Measurements from ENCODE around the gene SVOPL.

Gene SVOPL

GRCh38 chr7:138661069-138661635 lies 40.0 kb downstream of the SVOPL start:
- Histone ChIP-seq H3K9me3 (no peaks in the 10 kb centered on the region), H3K27ac (no peak overlapping the region)

GRCh38 chr7:138658889-138659288 lies 42.3 kb downstream of the SVOPL start:
- Histone ChIP-seq H3K4me3 (ENCODE audit: low read depth in 1 of 2, low read length in 1 of 2) (no peak overlapping the region), H3K4me1 (ENCODE audit: control insufficient read depth in 1 of 2, insufficient read depth in 1 of 2, low read depth in 1 of 2, low read length in 1 of 2) (no peaks in the 10 kb centered on the region), H3K27ac (no peak overlapping the region), H3K9me3 (no peaks in the 10 kb centered on the region), H3K36me3 (no peaks in the 10 kb centered on the region), H3K27me3 (peaks cover 13% of the 10 kb centered on the region)
- TF ChIP-seq CTCF (IDR thresholded peaks at IDR 0.05): no peak

More at GRCh38 chr7:138661069-138661635, 40.0 kb downstream of the SVOPL start:
- no peak for TF ChIP-seq CTCF (IDR thresholded peaks at IDR 0.05)
- Histone ChIP-seq H3K4me3 (ENCODE audit: low read depth in 1 of 2, low read length in 1 of 2) (no peak overlapping the region), H3K27me3 (peaks cover 36% of the 10 kb centered on the region), H3K4me1 (ENCODE audit: control insufficient read depth in 1 of 2, insufficient read depth in 1 of 2, low read depth in 1 of 2, low read length in 1 of 2) (peaks cover 5 to 7% of the 10 kb centered on the region in 2 experiments), H3K36me3 (no peaks in the 10 kb centered on the region)

- no peak for TF ChIP-seq CTCF (IDR thresholded peaks at IDR 0.05)
- Histone ChIP-seq H3K27me3 (peaks cover 4% of the 10 kb centered on the region), H3K9me3 (no peaks in the 10 kb centered on the region)
Observed at GRCh38 chr7:138657854-138658386, 43.2 kb downstream of the SVOPL start.

GRCh38 chr7:138656952-138657351 lies 44.2 kb downstream of the SVOPL start:
- Histone ChIP-seq H3K4me3 (ENCODE audit: low read depth in 1 of 2, low read length in 1 of 2) (no peak overlapping the region), H3K27ac (no peak overlapping the region), H3K4me1 (ENCODE audit: control insufficient read depth in 1 of 2, insufficient read depth in 1 of 2, low read depth in 1 of 2, low read length in 1 of 2) (no peaks in the 10 kb centered on the region), H3K36me3 (no peaks in the 10 kb centered on the region), H3K27me3 (no peaks in the 10 kb centered on the region), H3K9me3 (no peaks in the 10 kb centered on the region)
- no peak for TF ChIP-seq CTCF (IDR thresholded peaks at IDR 0.05)

More at GRCh38 chr7:138657854-138658386, 43.2 kb downstream of the SVOPL start:
- Histone ChIP-seq H3K36me3 (no peaks in the 10 kb centered on the region), H3K4me1 (ENCODE audit: control insufficient read depth in 1 of 2, insufficient read depth in 1 of 2, low read depth in 1 of 2, low read length in 1 of 2) (no peaks in the 10 kb centered on the region), H3K4me3 (ENCODE audit: low read depth in 1 of 2, low read length in 1 of 2) (no peak overlapping the region), H3K27ac (no peak overlapping the region)

- no peaks in the 10 kb centered on the region for H3K36me3 ChIP-seq
- H3K4me1 ChIP-seq (ENCODE audit: control insufficient read depth in 1 of 2, insufficient read depth in 1 of 2, low read depth in 1 of 2, low read length in 1 of 2): no peaks in the 10 kb centered on the region
- H3K27me3 ChIP-seq: no peaks in the 10 kb centered on the region
- no peaks in the 10 kb centered on the region for H3K9me3 ChIP-seq
- no peak overlapping the region for H3K27ac ChIP-seq
- H3K4me3 ChIP-seq (ENCODE audit: low read depth in 1 of 2, low read length in 1 of 2): no peak overlapping the region
- no peak for TF ChIP-seq CTCF (IDR thresholded peaks at IDR 0.05)
Observed at GRCh38 chr7:138654616-138655015, 46.5 kb downstream of the SVOPL start.

Data from neutrophil (primary cell).